ENCODE measurements around the gene ZNF670. TPM values are rescaled to one million over a fixed set of nuclear protein-coding genes. Genes with fewer than 3 reads are reported as not detected.

The ZNF670 gene
- total and polyA plus RNA-seq, 9 of the 15 experiments (the other 6 are each of a cell fraction or from before 2014, with no cell fraction given), result 7.1 to 23.4 (median 11.8) TPM

DNA sequence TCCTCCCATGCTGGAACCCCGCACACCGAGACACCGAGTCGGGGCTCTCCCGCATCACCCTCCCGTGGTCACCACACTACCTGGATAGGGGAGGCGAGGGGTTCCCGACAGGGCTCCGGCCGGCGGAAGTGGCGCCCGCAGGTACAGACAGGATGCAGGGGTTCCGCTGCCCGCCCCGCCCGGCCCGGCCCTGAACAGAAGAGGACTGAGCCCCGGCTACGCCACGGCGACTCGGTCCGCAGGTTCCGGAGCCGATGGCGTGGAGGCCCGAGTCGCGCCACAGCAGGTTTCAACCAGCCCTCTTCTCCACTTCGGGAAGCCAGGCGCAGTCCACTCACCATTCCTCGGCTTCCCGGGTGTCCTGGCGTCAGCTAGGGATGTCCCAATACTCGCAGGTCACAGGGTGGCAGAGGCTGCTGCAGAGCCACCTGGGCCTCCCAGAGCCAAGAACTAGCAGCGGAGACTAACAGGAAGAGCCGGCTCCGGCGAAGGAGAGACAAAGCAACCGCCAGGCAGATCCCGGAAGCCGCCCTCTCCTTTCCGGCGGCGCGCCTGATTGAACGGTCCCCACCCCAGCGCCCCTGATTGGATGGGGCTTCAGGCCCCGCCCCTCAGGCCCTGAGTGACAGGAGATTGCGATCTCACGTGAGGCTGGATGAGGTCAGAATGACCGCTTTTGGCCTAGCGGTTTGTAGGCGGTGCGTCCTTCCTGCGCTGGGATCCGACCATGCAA lies 25.4 kb upstream of the ZNF670 start, which contains the start of gene ZNF669 (continued):
- TF ChIP-seq, protein P1, sequence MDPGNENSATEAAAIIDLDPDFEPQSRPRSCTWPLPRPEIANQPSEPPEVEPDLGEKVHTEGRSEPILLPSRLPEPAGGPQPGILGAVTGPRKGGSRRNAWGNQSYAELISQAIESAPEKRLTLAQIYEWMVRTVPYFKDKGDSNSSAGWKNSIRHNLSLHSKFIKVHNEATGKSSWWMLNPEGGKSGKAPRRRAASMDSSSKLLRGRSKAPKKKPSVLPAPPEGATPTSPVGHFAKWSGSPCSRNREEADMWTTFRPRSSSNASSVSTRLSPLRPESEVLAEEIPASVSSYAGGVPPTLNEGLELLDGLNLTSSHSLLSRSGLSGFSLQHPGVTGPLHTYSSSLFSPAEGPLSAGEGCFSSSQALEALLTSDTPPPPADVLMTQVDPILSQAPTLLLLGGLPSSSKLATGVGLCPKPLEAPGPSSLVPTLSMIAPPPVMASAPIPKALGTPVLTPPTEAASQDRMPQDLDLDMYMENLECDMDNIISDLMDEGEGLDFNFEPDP (CRISPR knock-in tag; IDR thresholded peaks at IDR 0.05), result no peak
- no peak for TF ChIP-seq ZNF239 (CRISPR knock-in tag; IDR thresholded peaks at IDR 0.05)
- peak; percentile 91 for TF ChIP-seq PHF20 (IDR thresholded peaks at IDR 0.05; ENCODE audit: partially characterized antibody)
- peak; percentile 91 for TF ChIP-seq POLR2AphosphoS5 (IDR thresholded peaks at IDR 0.05; ENCODE audit: control insufficient read depth, insufficient read depth, low read depth, low read length)
- TF ChIP-seq ZNF174 (CRISPR knock-in tag; IDR thresholded peaks at IDR 0.05), result no peak
- TF ChIP-seq HDAC1 (IDR thresholded peaks at IDR 0.05), result peak in 1 of 2 experiments; percentile 88; a peak in 2 of 4 replicates
- TF ChIP-seq MYBL2 (IDR thresholded peaks at IDR 0.05; ENCODE audit: low read depth), result no peak; the same call in 1 of the 2 replicates
- TF ChIP-seq MYBL2 (CRISPR knock-in tag; IDR thresholded peaks at IDR 0.05; ENCODE audit: borderline replicate concordance), result no peak
- peak; percentile 92 for TF ChIP-seq NCOA1 (IDR thresholded peaks at IDR 0.05; ENCODE audit: low read depth)
- peak; percentile 34 for TF ChIP-seq PCBP1 (IDR thresholded peaks at IDR 0.05; ENCODE audit: low read depth, low read length, poor library complexity, severe bottlenecking)
- TF ChIP-seq, protein P2, sequence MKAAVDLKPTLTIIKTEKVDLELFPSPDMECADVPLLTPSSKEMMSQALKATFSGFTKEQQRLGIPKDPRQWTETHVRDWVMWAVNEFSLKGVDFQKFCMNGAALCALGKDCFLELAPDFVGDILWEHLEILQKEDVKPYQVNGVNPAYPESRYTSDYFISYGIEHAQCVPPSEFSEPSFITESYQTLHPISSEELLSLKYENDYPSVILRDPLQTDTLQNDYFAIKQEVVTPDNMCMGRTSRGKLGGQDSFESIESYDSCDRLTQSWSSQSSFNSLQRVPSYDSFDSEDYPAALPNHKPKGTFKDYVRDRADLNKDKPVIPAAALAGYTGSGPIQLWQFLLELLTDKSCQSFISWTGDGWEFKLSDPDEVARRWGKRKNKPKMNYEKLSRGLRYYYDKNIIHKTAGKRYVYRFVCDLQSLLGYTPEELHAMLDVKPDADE (conservative IDR thresholded peaks at IDR 0.05; ENCODE audit: control insufficient read depth, low read depth, low read length), result peak; percentile 67; the same call in 1 of the 2 replicates
- TF ChIP-seq RBFOX2 (IDR thresholded peaks at IDR 0.05; ENCODE audit: low read depth, low read length), result peak; percentile 97
- TF ChIP-seq MEF2A (IDR thresholded peaks at IDR 0.05; ENCODE audit: control insufficient read depth, low read depth, low read length), result peak; percentile 79
- peak; percentile 15 for TF ChIP-seq DIDO1 (tag; IDR thresholded peaks at IDR 0.05; ENCODE audit: low read depth)
- no peak for TF ChIP-seq CUX1 (CRISPR knock-in tag; IDR thresholded peaks at IDR 0.05)
- TF ChIP-seq NR1H2 (CRISPR knock-in tag; IDR thresholded peaks at IDR 0.05), result no peak
- no peak for TF ChIP-seq TRIM25 (IDR thresholded peaks at IDR 0.05; ENCODE audit: borderline replicate concordance)
- no peak for TF ChIP-seq SMARCA4 (IDR thresholded peaks at IDR 0.05)

Data from K562 (cell line).